ENCODE data around the gene MESP1.

MESP1 gene

GRCh38 chr15:89707577-89707976 is 43.5 kb downstream of the MESP1 start:
- DNase-seq: no peak

GRCh38 chr15:89704411-89704810 is 46.6 kb downstream of the MESP1 start:
- DNase-seq: no peak
